Measurements from ENCODE around the gene TPH2. TPM values are rescaled to one million over a fixed set of nuclear protein-coding genes. Genes with fewer than 3 reads are reported as not detected.

The TPH2 gene
- total RNA-seq, 4 donors from 2014 or later = not detected

DNA sequence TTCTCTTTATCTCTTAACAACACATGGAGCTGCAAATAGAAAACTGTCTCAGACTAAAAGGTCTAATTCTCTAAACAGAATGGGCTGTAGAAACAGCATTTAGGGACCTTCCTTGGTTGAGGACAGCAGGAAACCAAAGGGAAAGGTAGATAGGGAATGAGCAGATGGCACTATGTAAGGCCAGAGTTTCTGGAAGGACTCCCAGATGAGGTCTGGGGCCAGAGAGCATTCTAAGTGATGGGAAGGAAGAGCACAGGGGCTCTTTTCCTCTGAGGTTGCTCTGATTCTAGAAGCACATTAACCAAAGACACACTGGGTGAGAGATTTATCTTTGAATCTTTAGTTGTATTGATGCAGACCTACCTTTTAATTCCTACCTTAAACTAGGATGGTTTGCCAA, 79.4 kb downstream of the TPH2 start:
- no peaks in the 10 kb centered on the region for H3K27me3 ChIP-seq
- H3K4me3 ChIP-seq = no peak overlapping the region
- no peak overlapping the region for H3K27ac ChIP-seq
- H3K9me3 ChIP-seq = no peaks in the 10 kb centered on the region
- no peaks in the 10 kb centered on the region for H3K36me3 ChIP-seq
- no peaks in the 10 kb centered on the region for H3K4me1 ChIP-seq
- TF ChIP-seq EP300 (IDR thresholded peaks at IDR 0.05) (no peak), POLR2AphosphoS5 (IDR thresholded peaks at IDR 0.05) (no peak), POLR2A (IDR thresholded peaks at IDR 0.05) (no peak)
- TF ChIP-seq, protein P1, sequence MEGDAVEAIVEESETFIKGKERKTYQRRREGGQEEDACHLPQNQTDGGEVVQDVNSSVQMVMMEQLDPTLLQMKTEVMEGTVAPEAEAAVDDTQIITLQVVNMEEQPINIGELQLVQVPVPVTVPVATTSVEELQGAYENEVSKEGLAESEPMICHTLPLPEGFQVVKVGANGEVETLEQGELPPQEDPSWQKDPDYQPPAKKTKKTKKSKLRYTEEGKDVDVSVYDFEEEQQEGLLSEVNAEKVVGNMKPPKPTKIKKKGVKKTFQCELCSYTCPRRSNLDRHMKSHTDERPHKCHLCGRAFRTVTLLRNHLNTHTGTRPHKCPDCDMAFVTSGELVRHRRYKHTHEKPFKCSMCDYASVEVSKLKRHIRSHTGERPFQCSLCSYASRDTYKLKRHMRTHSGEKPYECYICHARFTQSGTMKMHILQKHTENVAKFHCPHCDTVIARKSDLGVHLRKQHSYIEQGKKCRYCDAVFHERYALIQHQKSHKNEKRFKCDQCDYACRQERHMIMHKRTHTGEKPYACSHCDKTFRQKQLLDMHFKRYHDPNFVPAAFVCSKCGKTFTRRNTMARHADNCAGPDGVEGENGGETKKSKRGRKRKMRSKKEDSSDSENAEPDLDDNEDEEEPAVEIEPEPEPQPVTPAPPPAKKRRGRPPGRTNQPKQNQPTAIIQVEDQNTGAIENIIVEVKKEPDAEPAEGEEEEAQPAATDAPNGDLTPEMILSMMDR (IDR thresholded peaks at IDR 0.05) = no peak
- no peak for ATAC-seq

DNA sequence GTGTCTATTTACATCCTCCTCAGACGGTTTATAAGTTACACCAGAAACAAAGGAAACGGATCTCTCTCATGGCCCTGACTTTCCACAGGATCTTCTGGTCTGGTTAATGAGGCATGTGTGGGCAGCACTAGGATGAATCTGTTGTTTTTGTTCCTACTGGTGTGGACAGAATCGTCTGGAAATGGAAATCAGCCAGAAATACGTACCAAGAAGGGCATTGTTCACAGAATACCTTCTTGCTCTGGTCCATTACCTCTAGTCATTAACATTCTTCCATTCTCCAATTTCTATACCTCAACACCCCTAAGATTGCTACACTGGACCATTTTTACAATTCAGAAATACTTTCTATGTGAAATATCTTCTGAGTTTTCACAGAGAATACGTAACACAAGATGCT, 86.0 kb downstream of the TPH2 start:
- no peaks in the 10 kb centered on the region for H3K27me3 ChIP-seq
- no peak for ATAC-seq
- H3K27ac ChIP-seq = no peak overlapping the region
- 55 to 60% methylated on average over 5 of the region's 5 CpGs for WGBS, 2 donors (ENCODE audit: low coverage in 1 of 2)
- H3K9me3 ChIP-seq = no peaks in the 10 kb centered on the region
- no peak overlapping the region for H3K4me3 ChIP-seq
- no peak for TF ChIP-seq EP300 (IDR thresholded peaks at IDR 0.05)
- no peaks in the 10 kb centered on the region for H3K36me3 ChIP-seq
- no peaks in the 10 kb centered on the region for H3K4me1 ChIP-seq

DNA sequence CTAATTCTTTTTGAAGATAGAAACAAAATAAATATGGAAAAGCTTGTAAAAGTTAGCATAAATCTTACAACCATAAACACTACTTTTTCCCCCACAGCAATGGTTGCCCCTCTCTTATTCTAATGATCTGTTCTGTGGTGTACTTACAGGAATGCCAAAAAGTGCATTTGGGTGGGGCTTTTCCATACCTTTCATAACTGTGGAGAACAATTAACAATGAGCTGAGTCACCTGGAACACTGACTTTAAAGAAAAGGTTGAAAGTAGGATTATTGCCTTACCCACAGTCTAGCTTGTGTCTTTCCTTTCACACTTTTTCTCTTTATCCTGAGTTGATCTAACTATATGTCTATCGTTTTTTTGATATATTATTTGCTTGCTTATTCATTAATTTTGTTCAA, 86.9 kb downstream of the TPH2 start:
- no peaks in the 10 kb centered on the region for H3K4me1 ChIP-seq
- WGBS, 2 donors (ENCODE audit: low coverage in 1 of 2) = 45 to 58% methylated on average over 1 of the region's 1 CpG
- no peak overlapping the region for H3K27ac ChIP-seq
- TF ChIP-seq, protein P1 (IDR thresholded peaks at IDR 0.05) = no peak
- TF ChIP-seq EP300 (IDR thresholded peaks at IDR 0.05) (no peak), POLR2A (IDR thresholded peaks at IDR 0.05) (no peak), POLR2AphosphoS5 (IDR thresholded peaks at IDR 0.05) (no peak)
- no peaks in the 10 kb centered on the region for H3K36me3 ChIP-seq
- H3K9me3 ChIP-seq = no peaks in the 10 kb centered on the region
- H3K27me3 ChIP-seq = no peaks in the 10 kb centered on the region
- no peak overlapping the region for H3K4me3 ChIP-seq
- ATAC-seq = no peak

DNA sequence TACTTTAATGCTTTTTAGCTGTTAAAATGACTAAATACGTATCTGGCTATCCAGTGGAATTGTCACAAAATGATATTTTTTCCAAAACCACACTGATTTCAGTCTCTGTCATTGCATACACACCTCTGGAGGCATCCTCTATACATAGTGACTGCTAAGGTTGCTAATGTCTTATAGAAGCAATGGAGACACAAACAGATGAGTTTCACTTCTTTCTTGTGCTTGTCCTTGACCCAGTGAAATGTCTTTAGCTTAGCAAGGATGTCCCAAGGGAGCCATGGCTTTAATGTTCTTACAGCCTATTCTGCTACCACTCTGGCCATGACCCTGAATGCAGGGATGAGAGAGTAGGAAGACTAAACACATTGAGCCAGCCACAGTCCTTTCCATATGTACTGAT, 90.3 kb downstream of the TPH2 start:
- no peak for ATAC-seq

GRCh38 chr12:72030277-72030676, 91.6 kb downstream of the TPH2 start:
- TF ChIP-seq, protein P1 (IDR thresholded peaks at IDR 0.05) = no peak
- no peak for TF ChIP-seq POLR2AphosphoS5 (IDR thresholded peaks at IDR 0.05)
- no peak for TF ChIP-seq POLR2A (IDR thresholded peaks at IDR 0.05)
- TF ChIP-seq EP300 (IDR thresholded peaks at IDR 0.05) = no peak
- Histone ChIP-seq H3K27me3 (no peaks in the 10 kb centered on the region), H3K9me3 (no peaks in the 10 kb centered on the region), H3K27ac (no peak overlapping the region), H3K4me1 (no peaks in the 10 kb centered on the region), H3K4me3 (no peak overlapping the region), H3K36me3 (no peaks in the 10 kb centered on the region)
- no peak for ATAC-seq
- 59 to 75% methylated on average over 2 of the region's 2 CpGs for WGBS, 2 donors (ENCODE audit: low coverage in 1 of 2)

More for the DNA sequence above, 90.3 kb downstream of the TPH2 start:
- Histone ChIP-seq H3K9me3 (no peaks in the 10 kb centered on the region), H3K4me3 (no peak overlapping the region), H3K4me1 (no peaks in the 10 kb centered on the region), H3K27ac (no peak overlapping the region), H3K27me3 (no peaks in the 10 kb centered on the region), H3K36me3 (no peaks in the 10 kb centered on the region)
- TF ChIP-seq POLR2AphosphoS5 (IDR thresholded peaks at IDR 0.05) (no peak), POLR2A (IDR thresholded peaks at IDR 0.05) (no peak), EP300 (IDR thresholded peaks at IDR 0.05) (no peak)
- TF ChIP-seq, protein P1 (IDR thresholded peaks at IDR 0.05) = no peak
- 67 to 92% methylated on average over 1 of the region's 1 CpG for WGBS, 2 donors (ENCODE audit: low coverage in 1 of 2)
